IPS-18a (cell line): Measurements from ENCODE around the gene TUBA8.
"Not testable (repeated sequence)": the region's sequence is repeated elsewhere in the genome, so short reads cannot be mapped to it uniquely, and the experiment has no call there.

Experiments used
- H3K27ac ChIP-seq: one replicate; pipeline ENCODE4 v1.5.1; 2013; ENCODE audit warnings: low read length
- H3K27me3 ChIP-seq: one replicate; pipeline ENCODE4 v1.6.1; 2013; ENCODE audit warnings: mild to moderate bottlenecking, low read length; ENCODE audit not compliant: control insufficient read depth, insufficient read depth
- H3K36me3 ChIP-seq: one replicate; pipeline ENCODE4 v1.6.1; 2013; ENCODE audit warnings: low read depth, low read length; ENCODE audit not compliant: control insufficient read depth
- H3K4me1 ChIP-seq: one replicate; pipeline ENCODE4 v1.6.1; 2013; ENCODE audit warnings: low read depth, low read length; ENCODE audit not compliant: control insufficient read depth
- H3K4me3 ChIP-seq: one replicate; pipeline ENCODE4 v1.5.1; 2013; ENCODE audit warnings: low read length
- H3K9ac ChIP-seq: one replicate; pipeline ENCODE4 v1.6.1; 2013; ENCODE audit warnings: mild to moderate bottlenecking, low read length, moderate library complexity
- H3K9me3 ChIP-seq: one replicate; pipeline ENCODE4 v1.6.1; 2013; ENCODE audit warnings: low read depth, low read length; ENCODE audit not compliant: control insufficient read depth

TUBA8 gene

GRCh38 chr22:18145676-18146388, 35.2 kb downstream of the TUBA8 start:
- H3K4me1 ChIP-seq = peaks cover 5% of the 10 kb centered on the region
- H3K9ac ChIP-seq = no peak overlapping the region
- no peak overlapping the region for H3K27ac ChIP-seq
- no peak overlapping the region for H3K4me3 ChIP-seq
- peaks cover 24% of the 10 kb centered on the region for H3K27me3 ChIP-seq
- H3K9me3 ChIP-seq = no peaks in the 10 kb centered on the region
- no peaks in the 10 kb centered on the region for H3K36me3 ChIP-seq

- no peak overlapping the region for H3K9ac ChIP-seq
- H3K4me1 ChIP-seq = peaks cover 5% of the 10 kb centered on the region
- H3K27me3 ChIP-seq = peaks cover 27% of the 10 kb centered on the region
- no peaks in the 10 kb centered on the region for H3K36me3 ChIP-seq
- H3K27ac ChIP-seq = no peak overlapping the region
- H3K4me3 ChIP-seq = no peak overlapping the region
- H3K9me3 ChIP-seq = no peaks in the 10 kb centered on the region
Measured at GRCh38 chr22:18146389-18146753, 35.8 kb downstream of the TUBA8 start.

- Histone ChIP-seq H3K9ac (no peak overlapping the region), H3K9me3 (no peaks in the 10 kb centered on the region), H3K4me1 (peaks cover 5% of the 10 kb centered on the region), H3K27me3 (peaks cover 27% of the 10 kb centered on the region), H3K27ac (no peak overlapping the region), H3K36me3 (no peaks in the 10 kb centered on the region), H3K4me3 (no peak overlapping the region)
Measured at GRCh38 chr22:18147791-18148190, 37.2 kb downstream of the TUBA8 start.

GRCh38 chr22:18148293-18148965, 37.8 kb downstream of the TUBA8 start:
- Histone ChIP-seq H3K27ac (no peak overlapping the region), H3K4me1 (peaks cover 5% of the 10 kb centered on the region), H3K4me3 (no peak overlapping the region), H3K36me3 (no peaks in the 10 kb centered on the region), H3K9ac (no peak overlapping the region), H3K27me3 (peaks cover 27% of the 10 kb centered on the region), H3K9me3 (no peaks in the 10 kb centered on the region)

GRCh38 chr22:18152519-18152918, 41.9 kb downstream of the TUBA8 start:
- Histone ChIP-seq H3K4me1 (peaks cover 8% of the 10 kb centered on the region), H3K27ac (no peak overlapping the region), H3K36me3 (no peaks in the 10 kb centered on the region), H3K4me3 (no peak overlapping the region), H3K9ac (no peak overlapping the region), H3K9me3 (no peaks in the 10 kb centered on the region), H3K27me3 (peaks cover 27% of the 10 kb centered on the region)

GRCh38 chr22:18154821-18155390, 44.3 kb downstream of the TUBA8 start:
- Histone ChIP-seq H3K36me3 (no peaks in the 10 kb centered on the region), H3K4me3 (no peak overlapping the region), H3K27ac (no peak overlapping the region), H3K9ac (no peak overlapping the region), H3K9me3 (no peaks in the 10 kb centered on the region), H3K27me3 (peaks cover 13% of the 10 kb centered on the region), H3K4me1 (peaks cover 9% of the 10 kb centered on the region)

GRCh38 chr22:18155546-18155945, 44.9 kb downstream of the TUBA8 start:
- not testable (repeated sequence) for H3K4me3 ChIP-seq, H3K4me1 ChIP-seq, H3K27ac ChIP-seq, H3K9me3 ChIP-seq, H3K27me3 ChIP-seq, H3K9ac ChIP-seq, H3K36me3 ChIP-seq

GRCh38 chr22:18156878-18157713, 46.5 kb downstream of the TUBA8 start:
- Histone ChIP-seq H3K4me1 (peaks cover 5% of the 10 kb centered on the region), H3K9me3 (no peaks in the 10 kb centered on the region), H3K27ac (no peak overlapping the region), H3K27me3 (no peaks in the 10 kb centered on the region), H3K9ac (no peak overlapping the region), H3K36me3 (no peaks in the 10 kb centered on the region), H3K4me3 (no peak overlapping the region)

GRCh38 chr22:18157714-18158028, 47.1 kb downstream of the TUBA8 start:
- Histone ChIP-seq H3K9me3 (no peaks in the 10 kb centered on the region), H3K4me3 (no peak overlapping the region), H3K27me3 (no peaks in the 10 kb centered on the region), H3K9ac (no peak overlapping the region), H3K27ac (no peak overlapping the region), H3K4me1 (peaks cover 5% of the 10 kb centered on the region), H3K36me3 (no peaks in the 10 kb centered on the region)

- not testable (repeated sequence) for H3K27me3 ChIP-seq, H3K27ac ChIP-seq, H3K36me3 ChIP-seq, H3K9ac ChIP-seq, H3K4me1 ChIP-seq, H3K4me3 ChIP-seq, H3K9me3 ChIP-seq
Measured at GRCh38 chr22:18160641-18161040, 50.0 kb downstream of the TUBA8 start.

GRCh38 chr22:18163843-18164242, 53.2 kb downstream of the TUBA8 start:
- not testable (repeated sequence) for H3K4me1 ChIP-seq, H3K36me3 ChIP-seq, H3K9ac ChIP-seq, H3K9me3 ChIP-seq, H3K27ac ChIP-seq, H3K27me3 ChIP-seq, H3K4me3 ChIP-seq
